Measurements from ENCODE around the gene KRT12.
"Not testable (repeated sequence)": the region's sequence is repeated elsewhere in the genome, so short reads cannot be mapped to it uniquely, and the experiment has no call there.

The KRT12 gene

DNA sequence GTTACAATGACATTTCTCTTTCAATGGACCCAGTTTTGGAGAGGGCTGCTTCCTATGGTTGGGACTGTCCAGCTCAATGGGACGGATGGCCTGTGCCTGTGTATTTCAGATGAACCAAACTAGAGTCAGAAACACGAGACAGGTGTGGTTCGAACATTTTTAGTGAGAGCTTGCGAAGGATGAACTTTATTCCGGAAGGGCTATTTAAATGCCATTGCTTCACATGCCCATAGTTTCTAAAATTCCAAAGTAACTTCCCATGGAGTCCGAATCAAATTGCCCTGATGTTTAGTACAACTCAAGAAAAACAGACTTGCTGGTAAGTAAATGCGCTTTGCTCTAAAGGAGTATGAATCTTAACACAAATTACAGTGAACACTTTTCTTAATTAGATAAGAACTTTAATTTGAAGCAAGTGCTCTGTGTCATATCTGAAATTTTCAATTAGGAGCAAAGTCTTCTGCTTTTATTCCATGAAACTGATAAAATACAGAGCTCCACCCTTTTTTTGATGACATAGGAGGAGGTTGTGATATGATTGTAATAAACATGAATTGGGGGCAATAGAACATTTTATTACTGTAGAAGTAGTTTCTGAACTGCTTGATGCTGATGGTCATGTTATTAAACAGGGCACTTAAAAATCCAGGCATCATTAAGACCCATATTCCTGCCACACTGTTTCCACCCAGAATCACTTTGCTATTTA is 16.8 kb upstream of the KRT12 start:
- no peak for DNase-seq

GRCh38 chr17:40883031-40883430 is 16.0 kb upstream of the KRT12 start:
- no peak for DNase-seq

GRCh38 chr17:40879026-40879425 is 12.0 kb upstream of the KRT12 start:
- no peak for DNase-seq

- DNase-seq: no peak
These were observed 11.0 kb upstream of the KRT12 start for GRCh38 chr17:40878044-40878443.

DNA sequence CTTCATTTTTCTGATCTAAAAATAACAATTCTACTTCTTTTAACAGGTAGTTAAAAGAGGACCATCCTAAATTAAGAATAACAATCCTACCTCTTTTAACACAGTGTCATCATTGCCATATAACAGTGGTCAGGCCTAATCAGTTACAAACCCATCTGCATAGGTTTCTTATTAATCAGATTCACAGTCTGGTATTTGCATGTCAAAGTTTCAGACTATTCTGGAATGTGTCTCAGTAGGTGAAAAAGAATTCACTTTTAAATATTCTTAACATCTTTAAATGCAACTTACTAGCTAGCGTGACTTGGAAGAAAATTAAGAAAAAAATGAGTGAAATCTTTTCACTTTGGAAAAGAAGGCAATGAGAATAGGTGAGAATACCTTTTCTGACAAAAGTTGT is 6.8 kb upstream of the KRT12 start:
- no peak for DNase-seq

DNA sequence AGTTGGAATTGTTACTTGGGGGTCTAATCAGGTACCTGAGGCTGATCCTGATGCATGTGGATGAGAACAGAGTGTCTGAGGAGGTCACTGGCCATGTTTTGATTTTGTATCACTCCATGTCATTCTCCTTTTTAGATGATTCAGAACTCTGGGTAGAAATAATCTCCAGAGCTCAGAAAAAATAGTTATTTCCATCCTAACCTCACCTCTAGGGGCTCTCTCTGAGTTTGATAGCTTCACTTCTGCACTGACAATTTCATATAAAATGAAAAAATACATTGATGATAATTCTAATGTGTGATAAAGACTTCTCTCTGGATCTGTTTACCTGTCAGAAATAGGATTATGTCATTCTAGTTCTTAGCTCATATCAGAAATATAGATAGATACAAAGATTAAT is 6.2 kb upstream of the KRT12 start:
- DNase-seq: no peak

DNA sequence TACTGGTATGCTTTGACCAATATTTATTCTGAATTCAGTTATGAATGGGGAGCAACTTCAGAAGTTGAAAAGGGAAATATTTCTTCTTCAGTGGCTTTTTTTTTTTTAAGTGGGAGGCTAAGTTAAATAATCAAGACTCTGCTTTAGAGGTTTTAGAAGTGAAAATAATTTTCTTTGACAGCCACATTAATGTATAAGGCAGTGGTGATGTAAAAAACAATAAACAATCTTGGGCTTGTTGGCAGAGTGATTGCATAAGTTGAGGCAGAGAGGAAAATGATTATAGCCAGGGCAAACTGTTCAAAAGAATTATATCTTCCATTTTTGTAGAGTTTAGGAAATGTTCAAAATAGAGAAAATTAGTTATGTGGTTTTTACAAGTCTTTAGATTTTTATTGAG is 5.4 kb upstream of the KRT12 start:
- no peak for DNase-seq

DNA sequence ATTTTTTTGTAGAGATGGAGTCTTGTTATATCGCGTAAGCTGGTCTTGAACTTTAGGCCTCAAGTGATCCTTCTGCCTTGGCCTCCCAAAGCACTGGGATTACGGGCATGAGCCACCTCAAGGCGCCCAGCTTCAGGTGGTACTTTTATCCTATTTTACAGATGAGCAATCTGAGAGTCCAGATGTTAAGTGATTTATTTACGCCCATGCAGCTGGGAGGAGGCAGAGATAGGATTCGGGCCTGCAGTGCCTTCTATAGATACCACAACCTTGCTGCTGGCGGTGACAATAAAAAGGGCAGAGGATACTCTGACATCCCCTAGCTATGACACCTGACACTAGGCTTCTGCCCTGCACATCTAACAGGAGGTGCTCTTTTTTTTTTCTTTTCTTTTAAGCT is 4.3 kb upstream of the KRT12 start:
- no peak for DNase-seq

DNA sequence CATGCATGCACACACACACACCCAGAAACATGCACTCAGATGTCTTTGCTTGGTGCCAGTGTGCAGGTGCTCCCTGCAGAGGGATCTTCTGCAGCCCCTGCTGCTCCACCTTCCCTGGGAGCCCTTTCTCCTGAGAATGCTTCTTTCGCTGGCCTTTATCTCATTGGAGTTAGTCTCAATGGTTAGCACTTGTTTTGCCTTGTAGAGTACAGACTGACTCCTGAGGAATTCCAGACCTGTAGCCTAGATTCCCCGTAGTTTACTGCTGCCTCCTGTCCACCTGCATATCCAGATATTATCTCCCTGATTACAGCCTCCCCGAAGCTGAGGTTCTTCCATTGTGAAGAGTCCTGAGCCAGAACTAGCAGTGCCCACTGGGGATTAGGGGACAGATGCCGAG is 3.1 kb upstream of the KRT12 start:
- no peak for DNase-seq

DNA sequence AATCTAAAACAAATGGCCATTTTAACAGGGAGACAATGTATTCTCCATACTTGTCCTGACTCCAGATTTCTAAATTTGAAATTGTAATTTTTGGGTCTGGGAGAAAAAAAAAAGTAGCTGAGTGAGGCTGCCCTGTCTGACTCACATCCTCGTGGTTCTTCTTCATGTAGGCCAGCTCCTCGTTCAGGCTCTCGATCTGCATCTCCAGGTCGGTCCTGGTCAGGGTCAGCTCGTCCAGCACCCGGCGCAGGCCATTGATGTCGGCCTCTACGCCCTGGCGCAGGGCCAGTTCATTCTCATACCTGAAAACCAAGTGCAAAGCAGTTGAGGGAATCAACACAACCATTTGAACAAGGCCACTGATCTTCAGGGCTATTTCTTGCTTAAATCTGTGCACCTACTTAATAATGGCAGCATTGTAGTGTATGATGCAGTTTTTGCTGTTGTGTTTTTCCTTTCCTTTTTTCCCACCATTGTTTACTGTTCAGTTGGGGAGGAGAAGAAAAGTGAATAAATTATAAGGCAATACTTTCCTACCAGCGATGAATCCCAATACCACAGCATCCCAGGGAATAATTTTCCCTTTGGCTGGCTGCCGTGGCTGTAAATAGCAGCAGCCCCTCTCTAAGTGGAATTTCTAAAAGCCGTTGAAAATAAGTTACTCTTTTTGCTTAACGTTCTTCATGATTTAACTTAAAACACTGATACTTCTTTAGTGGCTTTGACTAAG is 2.2 kb downstream of the KRT12 start:
- DNase-seq: no peak

- peak; percentile 6 for DNase-seq
These were observed 3.9 kb downstream of the KRT12 start for GRCh38 chr17:40862985-40863733.

DNA sequence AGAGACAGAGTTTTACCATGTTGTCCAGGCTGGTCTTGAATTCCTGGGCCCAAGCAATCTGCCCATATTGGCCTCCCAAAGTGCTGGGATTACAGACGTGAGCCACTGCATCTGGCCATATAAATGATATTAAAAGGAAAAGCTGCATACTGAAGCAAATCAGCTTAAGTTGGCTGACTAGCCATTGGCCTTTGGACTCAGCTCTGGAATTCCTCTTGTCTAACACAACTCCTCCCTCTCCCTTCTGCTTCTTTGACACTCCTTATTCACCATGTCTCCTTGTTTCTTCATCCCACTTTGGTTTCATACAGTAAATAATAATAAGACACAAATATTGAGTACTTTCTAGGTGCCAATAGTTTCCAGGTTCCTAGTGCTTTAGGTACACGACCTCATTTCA is 7.5 kb downstream of the KRT12 start:
- DNase-seq: no peak

DNA sequence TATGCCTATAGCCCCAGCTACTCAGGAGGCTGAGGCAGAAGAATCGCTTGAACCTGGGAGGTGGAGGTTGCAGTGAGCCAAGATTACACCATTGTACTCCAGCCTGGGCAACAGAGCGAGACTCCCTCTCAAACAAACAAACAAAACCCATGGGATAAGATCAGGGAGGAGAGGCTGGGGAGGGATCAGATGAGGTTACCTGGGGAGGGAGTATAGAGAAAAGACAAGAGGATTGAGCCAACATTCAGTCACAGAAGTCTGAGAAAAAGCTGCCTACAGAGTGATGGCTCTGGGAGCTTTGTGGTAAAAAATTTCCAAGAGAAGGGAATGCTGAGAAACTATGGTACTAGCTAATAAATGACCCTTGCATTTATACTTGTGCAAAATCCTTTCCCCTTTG is 8.4 kb downstream of the KRT12 start:
- DNase-seq: not testable (repeated sequence)

- no peak for DNase-seq
These were observed 9.5 kb downstream of the KRT12 start for GRCh38 chr17:40857535-40857934.

DNA sequence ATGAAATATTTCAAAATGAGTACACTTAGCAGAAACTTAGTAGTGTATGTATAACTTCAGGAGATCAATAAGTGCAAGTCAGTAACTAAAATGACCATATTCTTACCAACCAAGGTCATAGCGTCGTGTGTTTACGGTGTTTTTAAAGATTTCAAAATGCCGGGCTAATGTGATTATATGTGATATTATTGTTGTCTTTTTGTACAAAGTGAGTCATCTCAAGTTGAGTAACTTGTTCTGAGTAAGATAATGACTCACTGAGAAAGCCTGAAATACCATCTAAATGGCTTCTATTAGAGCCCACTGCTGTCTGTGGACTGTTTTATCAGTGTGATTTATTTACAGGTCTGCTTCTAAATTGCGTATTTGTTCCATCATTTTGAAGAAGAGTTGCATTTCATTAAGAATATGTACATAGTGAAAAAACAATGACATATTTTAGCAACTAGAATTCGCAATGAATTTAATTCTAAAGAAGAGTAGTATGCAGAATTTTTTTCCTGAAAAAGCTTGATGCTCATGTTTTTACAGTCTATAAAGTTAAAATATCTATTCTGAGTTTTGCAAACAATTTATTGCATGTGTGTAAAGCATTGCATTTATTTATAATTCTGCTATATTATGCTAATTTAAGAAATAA is 12.7 kb downstream of the KRT12 start:
- DNase-seq: no peak

GRCh38 chr17:40852364-40852763 is 14.7 kb downstream of the KRT12 start:
- DNase-seq: no peak

DNA sequence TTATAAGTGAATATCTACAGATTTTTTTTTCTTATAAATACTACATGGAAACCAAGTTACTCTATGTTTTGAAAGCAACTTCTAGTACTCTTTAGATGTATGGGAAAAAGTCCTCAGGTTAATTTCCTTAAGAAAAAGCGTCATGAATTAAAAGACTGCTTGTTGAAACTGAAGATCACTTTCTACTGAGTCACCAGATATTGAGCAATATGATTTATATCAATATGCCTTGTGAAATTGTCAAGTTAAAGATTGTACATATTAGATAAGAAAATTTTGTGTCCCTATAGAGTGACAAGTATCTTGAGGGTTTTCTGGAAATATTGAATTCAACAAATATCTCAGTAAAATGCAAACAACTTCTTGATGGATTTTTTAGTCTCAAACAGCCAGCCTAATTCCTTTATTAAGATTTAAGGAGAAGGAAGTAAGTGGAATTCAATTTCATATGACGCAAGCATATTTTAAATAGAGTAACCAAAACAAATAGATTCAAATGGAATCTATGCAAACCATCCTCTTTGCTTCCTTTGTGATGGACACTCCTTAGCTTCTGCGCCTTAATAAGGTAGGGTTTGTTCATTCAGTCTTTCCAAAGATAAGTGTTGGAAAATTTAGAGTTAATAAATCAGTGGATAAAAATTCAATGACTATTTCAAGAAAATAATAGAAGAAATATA is 16.6 kb downstream of the KRT12 start:
- no peak for DNase-seq

DNA sequence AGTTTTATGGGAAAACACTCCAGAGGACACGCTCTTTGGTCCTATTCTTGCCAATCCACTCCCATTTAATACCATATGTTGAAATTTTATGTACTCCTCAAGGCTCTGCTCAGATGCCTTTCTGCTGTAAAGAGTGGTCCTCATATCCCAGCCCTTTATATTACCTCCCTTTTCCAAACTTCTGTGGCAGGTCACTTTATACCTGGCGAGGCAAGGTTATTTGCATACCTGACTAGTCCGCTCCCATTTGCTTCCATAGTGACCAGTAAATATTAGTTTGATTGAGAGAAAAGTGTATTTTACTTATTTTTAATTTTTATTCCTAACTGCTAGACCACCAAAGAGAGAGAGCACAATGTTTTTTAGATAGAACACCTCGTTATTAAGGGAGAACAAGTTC is 17.3 kb downstream of the KRT12 start:
- no peak for DNase-seq

- no peak for DNase-seq
These were observed 18.3 kb downstream of the KRT12 start for GRCh38 chr17:40848583-40849235.

- DNase-seq: no peak
These were observed 20.4 kb downstream of the KRT12 start for GRCh38 chr17:40846515-40847144.

DNA sequence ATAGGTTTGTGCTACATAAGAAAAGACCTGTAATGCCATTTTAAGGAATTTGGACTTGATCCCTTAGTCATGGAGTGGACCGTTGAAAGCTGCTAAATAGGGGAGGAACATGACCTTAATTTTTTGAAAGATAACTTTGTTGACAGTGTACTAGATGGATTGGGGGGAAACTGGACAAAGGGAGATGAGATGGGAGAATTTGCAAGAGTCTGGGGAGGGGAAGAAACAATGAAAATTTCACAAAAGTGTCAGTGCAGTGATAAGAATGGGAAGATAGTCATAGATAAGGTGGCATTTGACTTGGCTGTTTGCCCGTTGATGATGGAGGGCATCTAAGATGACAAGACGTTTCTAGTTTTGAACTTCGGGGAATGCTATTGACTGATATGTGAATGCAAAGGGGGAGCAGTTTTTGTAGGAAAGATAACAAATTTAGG is 22.3 kb downstream of the KRT12 start:
- no peak for DNase-seq

DNA sequence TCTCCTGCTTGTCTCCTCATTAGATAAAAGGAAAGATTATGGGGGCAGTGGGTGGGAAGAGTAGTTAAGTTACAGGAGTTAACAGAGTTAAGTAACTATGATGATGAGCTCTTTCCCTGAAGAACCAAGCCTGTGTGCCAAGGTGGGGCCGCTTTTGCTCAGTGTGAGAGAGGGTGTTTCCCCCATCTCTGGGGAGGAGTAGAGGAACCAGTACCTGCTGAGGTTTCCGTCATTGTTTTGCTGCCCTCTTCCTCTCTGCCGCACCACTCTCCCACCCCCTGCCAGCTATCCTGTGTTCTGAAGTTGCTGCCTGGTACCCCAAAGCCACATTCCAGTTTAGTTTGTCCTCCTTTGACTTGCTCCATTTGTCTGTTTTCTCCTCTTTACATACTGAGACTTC is 23.8 kb downstream of the KRT12 start:
- DNase-seq: no peak
